Measurements from ENCODE around the gene TMEM176B.

DNA sequence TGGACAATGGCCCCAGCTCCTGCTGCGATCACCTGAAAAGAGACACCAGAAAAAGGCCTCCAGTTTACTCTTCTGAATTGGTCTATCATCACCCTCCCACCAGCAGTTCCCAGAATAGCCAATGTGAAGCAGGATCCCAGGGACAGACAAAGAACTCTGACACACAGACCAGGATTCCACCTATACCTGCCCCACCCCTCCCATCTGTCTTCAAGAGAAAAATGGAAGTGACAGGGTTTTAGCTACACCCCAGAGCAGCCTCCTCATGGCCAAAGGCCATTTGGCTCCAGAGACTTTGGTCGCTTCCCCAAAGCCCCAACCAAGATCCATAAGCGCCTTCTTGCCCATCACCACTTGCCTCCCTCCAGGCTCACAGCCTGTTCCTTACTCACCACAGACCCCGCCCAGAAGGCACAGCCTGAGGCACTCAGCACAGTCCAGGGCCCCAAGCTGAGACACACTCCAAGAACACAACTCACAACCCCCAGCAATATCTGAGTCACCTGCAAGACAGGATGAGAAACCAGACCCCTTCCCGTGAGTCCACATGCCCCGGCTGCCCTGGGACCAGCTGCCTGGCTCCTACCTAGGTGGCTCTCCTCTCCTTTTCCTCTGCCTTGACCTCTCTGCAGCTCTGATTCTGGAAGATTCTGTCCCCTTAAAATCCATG lies 6.5 kb downstream of the TMEM176B start:
- TF ChIP-seq EZH2 (IDR thresholded peaks at IDR 0.05; ENCODE audit: borderline replicate concordance, low read depth, low read length, poor library complexity, severe bottlenecking), result no peak
- TF ChIP-seq, protein P1, sequence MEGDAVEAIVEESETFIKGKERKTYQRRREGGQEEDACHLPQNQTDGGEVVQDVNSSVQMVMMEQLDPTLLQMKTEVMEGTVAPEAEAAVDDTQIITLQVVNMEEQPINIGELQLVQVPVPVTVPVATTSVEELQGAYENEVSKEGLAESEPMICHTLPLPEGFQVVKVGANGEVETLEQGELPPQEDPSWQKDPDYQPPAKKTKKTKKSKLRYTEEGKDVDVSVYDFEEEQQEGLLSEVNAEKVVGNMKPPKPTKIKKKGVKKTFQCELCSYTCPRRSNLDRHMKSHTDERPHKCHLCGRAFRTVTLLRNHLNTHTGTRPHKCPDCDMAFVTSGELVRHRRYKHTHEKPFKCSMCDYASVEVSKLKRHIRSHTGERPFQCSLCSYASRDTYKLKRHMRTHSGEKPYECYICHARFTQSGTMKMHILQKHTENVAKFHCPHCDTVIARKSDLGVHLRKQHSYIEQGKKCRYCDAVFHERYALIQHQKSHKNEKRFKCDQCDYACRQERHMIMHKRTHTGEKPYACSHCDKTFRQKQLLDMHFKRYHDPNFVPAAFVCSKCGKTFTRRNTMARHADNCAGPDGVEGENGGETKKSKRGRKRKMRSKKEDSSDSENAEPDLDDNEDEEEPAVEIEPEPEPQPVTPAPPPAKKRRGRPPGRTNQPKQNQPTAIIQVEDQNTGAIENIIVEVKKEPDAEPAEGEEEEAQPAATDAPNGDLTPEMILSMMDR (conservative IDR thresholded peaks at IDR 0.05; ENCODE audit: low read depth, low read length), result no peak

Data from A673 (cell line).